DND-41 (cell line): ENCODE data around the gene GPR183.

Experiments used
- ATAC-seq: fragments of 200-7000 bp; cut with Tn5 transposase; 3 replicates; pipeline ENCODE4 v1.9.1; 2021; ENCODE audit warnings: low read depth; ENCODE audit not compliant: insufficient read depth
- DNase-seq: peaks from one replicate; pipeline ENCODE4 v3.0.0-alpha.2; 2020
- H2AFZ ChIP-seq: 2 replicates; pipeline ENCODE4 v1.6.0; 2012; ENCODE audit warnings: low read depth, low read length
- H3K27ac ChIP-seq: 2 replicates; pipeline ENCODE4 v1.5.1; 2012; ENCODE audit warnings: low read length, inconsistent platforms
- H3K27me3 ChIP-seq: fragments of 200-600 bp; sonication (generic); 2 replicates; pipeline ENCODE4 v1.6.0; 2012; ENCODE audit warnings: low read length, mild to moderate bottlenecking, inconsistent platforms; ENCODE audit not compliant: insufficient read depth, poor library complexity
- H3K36me3 ChIP-seq: 2 replicates; pipeline ENCODE4 v1.5.1; 2012; ENCODE audit warnings: low read length, inconsistent platforms; ENCODE audit not compliant: insufficient read depth
- H3K4me1 ChIP-seq: 2 replicates; pipeline ENCODE4 v1.5.1; 2012; ENCODE audit warnings: mild to moderate bottlenecking, low read length; ENCODE audit not compliant: insufficient read depth
- H3K4me2 ChIP-seq: 2 replicates; pipeline ENCODE4 v1.6.0; 2012; ENCODE audit warnings: mild to moderate bottlenecking, moderate library complexity, low read length, inconsistent platforms; ENCODE audit not compliant: insufficient read depth
- H3K4me3 ChIP-seq, 2 experiments: fragments of 200-600 bp in 1 of 2; shearing (Covaris generic) in 1 of 2; 2 replicates each; pipeline ENCODE4 v1.5.1; 2012 to 2016; ENCODE audit warnings: inconsistent platforms in 2 of 2, low read length in 2 of 2, mild to moderate bottlenecking in 2 of 2, low read depth in 1 of 2, moderate library complexity in 1 of 2
- H3K79me2 ChIP-seq: 2 replicates; pipeline ENCODE4 v1.6.0; 2012; ENCODE audit warnings: low read length, inconsistent platforms; ENCODE audit not compliant: insufficient read depth
- H3K9ac ChIP-seq: 2 replicates; pipeline ENCODE4 v1.6.0; 2012; ENCODE audit warnings: low read depth, mild to moderate bottlenecking, inconsistent platforms, low read length, moderate library complexity
- H3K9me3 ChIP-seq: 2 replicates; pipeline ENCODE4 v1.5.1; 2012; ENCODE audit warnings: low read length, moderate library complexity, mild to moderate bottlenecking, inconsistent platforms; ENCODE audit not compliant: insufficient read depth, severe bottlenecking
- H4K20me1 ChIP-seq: 2 replicates; pipeline ENCODE4 v1.6.0; 2012; ENCODE audit warnings: low read length; ENCODE audit not compliant: insufficient read depth
- EZH2 ChIP-seq: IDR thresholded peaks from 3 replicates; pipeline ENCODE4 v1.6.1; 2012; ENCODE audit warnings: borderline replicate concordance, low read depth, mild to moderate bottlenecking, moderate library complexity, low read length, inconsistent platforms; ENCODE audit not compliant: severe bottlenecking
- TF ChIP-seq, protein P1 (sequence below): IDR thresholded peaks from 2 replicates; pipeline ENCODE4 v1.5.1; 2012; ENCODE audit warnings: borderline replicate concordance, low read length, moderate library complexity, mild to moderate bottlenecking; ENCODE audit not compliant: poor library complexity, severe bottlenecking; ENCODE audit errors: extremely low read depth

Gene GPR183

DNA sequence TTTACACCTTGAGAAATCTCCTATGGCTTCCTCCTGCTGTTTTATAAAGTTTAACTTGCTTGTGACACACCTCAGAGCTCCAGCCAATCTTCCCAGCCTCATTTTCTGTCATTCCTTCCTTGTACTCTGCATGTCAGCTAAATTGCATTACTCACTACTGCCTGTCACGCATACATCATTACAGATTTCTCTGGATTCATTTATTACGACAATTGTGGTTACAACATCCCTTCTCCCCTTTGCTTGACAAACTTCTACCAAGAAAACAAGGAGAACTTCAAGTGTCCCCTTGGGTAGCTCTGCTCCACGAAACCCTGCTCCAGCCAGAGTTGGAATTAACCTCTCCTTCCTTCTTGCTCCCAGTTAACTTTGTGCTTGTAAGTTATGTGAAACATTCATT is 27.0 kb downstream of the GPR183 start:
- ATAC-seq (no peak), DNase-seq (no peak)
- Histone ChIP-seq H4K20me1 (peaks cover 19% of the 10 kb centered on the region), H3K27me3 (no peaks in the 10 kb centered on the region), H3K79me2 (peaks cover 31% of the 10 kb centered on the region), H3K9me3 (no peaks in the 10 kb centered on the region), H3K9ac (no peak overlapping the region), H3K27ac (no peak overlapping the region), H3K4me2 (no peak overlapping the region), H3K4me3 (no peak overlapping the region), H3K4me1 (peaks cover 10% of the 10 kb centered on the region), H3K36me3 (peaks cover 31% of the 10 kb centered on the region), H2AFZ (no peak overlapping the region)
- no peak for TF ChIP-seq EZH2
- TF ChIP-seq, protein P1, sequence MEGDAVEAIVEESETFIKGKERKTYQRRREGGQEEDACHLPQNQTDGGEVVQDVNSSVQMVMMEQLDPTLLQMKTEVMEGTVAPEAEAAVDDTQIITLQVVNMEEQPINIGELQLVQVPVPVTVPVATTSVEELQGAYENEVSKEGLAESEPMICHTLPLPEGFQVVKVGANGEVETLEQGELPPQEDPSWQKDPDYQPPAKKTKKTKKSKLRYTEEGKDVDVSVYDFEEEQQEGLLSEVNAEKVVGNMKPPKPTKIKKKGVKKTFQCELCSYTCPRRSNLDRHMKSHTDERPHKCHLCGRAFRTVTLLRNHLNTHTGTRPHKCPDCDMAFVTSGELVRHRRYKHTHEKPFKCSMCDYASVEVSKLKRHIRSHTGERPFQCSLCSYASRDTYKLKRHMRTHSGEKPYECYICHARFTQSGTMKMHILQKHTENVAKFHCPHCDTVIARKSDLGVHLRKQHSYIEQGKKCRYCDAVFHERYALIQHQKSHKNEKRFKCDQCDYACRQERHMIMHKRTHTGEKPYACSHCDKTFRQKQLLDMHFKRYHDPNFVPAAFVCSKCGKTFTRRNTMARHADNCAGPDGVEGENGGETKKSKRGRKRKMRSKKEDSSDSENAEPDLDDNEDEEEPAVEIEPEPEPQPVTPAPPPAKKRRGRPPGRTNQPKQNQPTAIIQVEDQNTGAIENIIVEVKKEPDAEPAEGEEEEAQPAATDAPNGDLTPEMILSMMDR, result no peak

DNA sequence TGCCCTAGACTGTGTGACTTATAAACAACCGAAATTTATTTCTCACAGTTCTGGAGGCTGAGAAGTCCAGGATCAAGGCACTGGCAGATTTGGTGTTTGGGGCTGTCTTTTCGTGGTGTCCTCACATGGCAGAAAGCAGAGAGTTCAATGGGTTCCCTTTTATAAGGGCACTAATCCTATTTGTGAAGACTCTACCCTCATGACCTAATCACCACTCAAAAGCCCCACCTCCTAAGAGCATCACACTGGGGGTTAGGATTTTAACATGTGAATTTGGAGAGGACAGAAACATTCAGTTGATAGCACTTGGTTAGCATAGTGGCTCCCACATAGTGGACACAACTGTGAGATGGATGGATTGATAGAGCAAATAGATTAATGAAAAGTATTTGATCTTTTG is 27.6 kb downstream of the GPR183 start:
- TF ChIP-seq, protein P1, result no peak
- no peak for TF ChIP-seq EZH2
- H3K27ac ChIP-seq, result no peak overlapping the region
- peaks cover 31% of the 10 kb centered on the region for H3K36me3 ChIP-seq
- H3K4me1 ChIP-seq, result peaks cover 15% of the 10 kb centered on the region
- H3K9me3 ChIP-seq, result no peaks in the 10 kb centered on the region
- H2AFZ ChIP-seq, result no peak overlapping the region
- H3K4me2 ChIP-seq, result no peak overlapping the region
- no peak overlapping the region for H3K9ac ChIP-seq
- peaks cover 31% of the 10 kb centered on the region for H3K79me2 ChIP-seq
- ATAC-seq (no peak), DNase-seq (no peak)
- no peaks in the 10 kb centered on the region for H3K27me3 ChIP-seq
- peaks cover 24% of the 10 kb centered on the region for H4K20me1 ChIP-seq
- no peak overlapping the region for H3K4me3 ChIP-seq

DNA sequence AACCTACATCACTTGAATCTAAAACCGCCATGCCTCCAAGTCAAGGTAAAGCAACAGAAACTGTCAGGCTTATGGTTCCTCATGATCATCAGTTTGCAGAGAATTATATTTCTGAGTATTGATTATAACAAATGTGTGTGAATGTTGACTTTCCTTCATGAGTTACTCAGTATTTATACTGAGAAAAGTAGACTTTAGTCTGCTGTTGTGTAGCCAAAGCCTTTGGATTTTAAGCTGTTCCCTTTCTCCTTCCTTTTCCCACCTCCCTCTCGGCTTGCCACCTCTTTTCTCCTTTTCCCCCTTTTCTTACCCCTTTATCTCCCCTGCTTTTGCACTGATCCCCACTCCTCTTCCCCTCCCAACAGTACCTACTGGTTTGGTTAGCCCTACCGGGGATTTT is 28.4 kb downstream of the GPR183 start:
- no peaks in the 10 kb centered on the region for H3K9me3 ChIP-seq
- peaks cover 23% of the 10 kb centered on the region for H3K4me1 ChIP-seq
- peaks cover 24% of the 10 kb centered on the region for H4K20me1 ChIP-seq
- H3K27ac ChIP-seq, result no peak overlapping the region
- DNase-seq (no peak), ATAC-seq (no peak)
- H3K36me3 ChIP-seq, result peaks cover 31% of the 10 kb centered on the region
- TF ChIP-seq, protein P1, result no peak
- no peak for TF ChIP-seq EZH2
- no peak overlapping the region for H3K4me3 ChIP-seq
- no peak overlapping the region for H2AFZ ChIP-seq
- peaks cover 31% of the 10 kb centered on the region for H3K79me2 ChIP-seq
- H3K27me3 ChIP-seq, result no peaks in the 10 kb centered on the region
- no peak overlapping the region for H3K4me2 ChIP-seq
- no peak overlapping the region for H3K9ac ChIP-seq

DNA sequence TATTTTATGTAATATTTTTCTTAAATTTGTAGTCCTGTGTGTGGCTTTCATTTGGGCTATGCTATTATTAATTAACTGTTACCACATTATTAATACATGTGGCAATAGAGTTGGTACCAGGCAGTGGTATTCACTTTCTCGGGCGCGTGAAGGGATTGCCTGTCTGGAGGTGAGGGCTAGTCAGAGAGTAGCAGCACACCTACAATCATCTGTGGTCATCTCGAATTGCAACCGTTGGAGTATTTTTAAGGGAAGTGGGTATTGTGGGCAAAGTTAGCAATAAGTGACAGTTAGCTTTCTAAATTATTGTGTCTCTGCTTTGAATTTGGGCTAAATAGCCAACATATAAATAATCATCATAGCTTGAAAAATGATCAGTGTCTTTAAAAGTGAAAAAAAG is 29.0 kb downstream of the GPR183 start:
- no peak for DNase-seq
- peaks cover 23% of the 10 kb centered on the region for H3K4me1 ChIP-seq
- ATAC-seq, result no peak
- peaks cover 31% of the 10 kb centered on the region for H3K79me2 ChIP-seq
- H4K20me1 ChIP-seq, result peaks cover 24% of the 10 kb centered on the region
- no peak overlapping the region for H3K4me3 ChIP-seq
- peaks cover 31% of the 10 kb centered on the region for H3K36me3 ChIP-seq
- H3K27ac ChIP-seq, result no peak overlapping the region
- no peak overlapping the region for H2AFZ ChIP-seq
- no peak for TF ChIP-seq EZH2
- TF ChIP-seq, protein P1, result no peak
- H3K27me3 ChIP-seq, result no peaks in the 10 kb centered on the region
- H3K9ac ChIP-seq, result no peak overlapping the region
- no peak overlapping the region for H3K4me2 ChIP-seq
- no peaks in the 10 kb centered on the region for H3K9me3 ChIP-seq
